Measurements from ENCODE around the gene CCDC149.

DNA sequence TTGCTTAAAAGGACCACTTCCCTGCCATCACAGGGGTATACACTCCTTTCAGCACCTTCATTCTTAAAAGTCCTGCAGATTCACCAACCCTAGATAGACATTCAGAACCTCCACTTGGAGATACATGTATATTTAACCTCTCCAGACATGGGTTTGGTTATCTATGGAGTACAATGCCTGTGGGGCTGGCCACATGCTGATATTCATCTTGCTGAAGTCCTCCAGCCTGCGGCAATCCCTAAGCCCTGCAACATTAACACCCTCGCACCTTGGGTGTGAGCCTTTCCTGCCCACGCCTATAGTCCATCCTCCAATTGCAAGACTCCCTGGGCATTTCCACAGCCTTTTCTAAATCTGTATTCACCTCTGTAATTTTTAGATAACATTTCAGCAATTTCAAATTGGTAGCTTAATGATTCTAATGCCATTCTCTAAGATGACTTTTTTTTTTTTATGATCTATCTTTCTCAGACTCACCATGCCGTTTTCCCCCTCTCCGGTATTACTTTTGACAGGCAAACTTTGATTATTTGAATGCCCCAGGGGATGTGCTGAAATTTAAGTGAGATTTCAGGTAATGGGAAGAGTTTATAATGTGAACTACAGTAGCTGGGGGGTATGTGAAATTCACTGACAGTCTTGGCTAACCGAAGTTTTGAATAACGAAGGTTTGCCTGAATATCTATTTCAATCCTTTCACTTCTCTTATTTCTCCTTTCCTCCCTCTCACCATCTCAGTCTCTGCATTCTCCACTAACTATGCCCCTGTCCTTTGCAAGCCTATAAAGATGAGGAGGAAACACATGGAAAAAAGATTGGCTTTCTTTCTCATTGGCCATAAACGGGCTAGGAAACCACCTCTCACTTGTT, 24.1 kb downstream of the CCDC149 start:
- TF ChIP-seq, protein P1, sequence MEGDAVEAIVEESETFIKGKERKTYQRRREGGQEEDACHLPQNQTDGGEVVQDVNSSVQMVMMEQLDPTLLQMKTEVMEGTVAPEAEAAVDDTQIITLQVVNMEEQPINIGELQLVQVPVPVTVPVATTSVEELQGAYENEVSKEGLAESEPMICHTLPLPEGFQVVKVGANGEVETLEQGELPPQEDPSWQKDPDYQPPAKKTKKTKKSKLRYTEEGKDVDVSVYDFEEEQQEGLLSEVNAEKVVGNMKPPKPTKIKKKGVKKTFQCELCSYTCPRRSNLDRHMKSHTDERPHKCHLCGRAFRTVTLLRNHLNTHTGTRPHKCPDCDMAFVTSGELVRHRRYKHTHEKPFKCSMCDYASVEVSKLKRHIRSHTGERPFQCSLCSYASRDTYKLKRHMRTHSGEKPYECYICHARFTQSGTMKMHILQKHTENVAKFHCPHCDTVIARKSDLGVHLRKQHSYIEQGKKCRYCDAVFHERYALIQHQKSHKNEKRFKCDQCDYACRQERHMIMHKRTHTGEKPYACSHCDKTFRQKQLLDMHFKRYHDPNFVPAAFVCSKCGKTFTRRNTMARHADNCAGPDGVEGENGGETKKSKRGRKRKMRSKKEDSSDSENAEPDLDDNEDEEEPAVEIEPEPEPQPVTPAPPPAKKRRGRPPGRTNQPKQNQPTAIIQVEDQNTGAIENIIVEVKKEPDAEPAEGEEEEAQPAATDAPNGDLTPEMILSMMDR (IDR thresholded peaks at IDR 0.05; ENCODE audit: insufficient read depth, low read depth, low read length) = no peak
- TF ChIP-seq EZH2 (IDR thresholded peaks at IDR 0.05; ENCODE audit: insufficient read depth, low read length) = no peak

Data from astrocyte (in vitro differentiated cells and primary cell).